ENCODE measurements around the gene SEMA6D. TPM values are rescaled to one million over a fixed set of nuclear protein-coding genes. Genes with fewer than 3 reads are reported as not detected.

The SEMA6D gene
- total RNA-seq, 1 donor from 2014 or later = 12.4 TPM

GRCh38 chr15:47780971-47781370 lies 63.7 kb downstream of the SEMA6D start:
- Histone ChIP-seq H3K4me1 (no peaks in the 10 kb centered on the region), H3K36me3 (no peaks in the 10 kb centered on the region), H3K27ac (replicated peaks) (no peak overlapping the region), H3K9me3 (replicated peaks) (no peaks in the 10 kb centered on the region), H3K27me3 (ENCODE audit: low read depth) (no peaks in the 10 kb centered on the region), H3K4me3 (no peak overlapping the region)
- intact Hi-C loops (cut with micrococcal nuclease) = no loop called here
- TF ChIP-seq CTCF (IDR thresholded peaks at IDR 0.05; ENCODE audit: borderline replicate concordance) = no peak
- no peak for DNase-seq

DNA sequence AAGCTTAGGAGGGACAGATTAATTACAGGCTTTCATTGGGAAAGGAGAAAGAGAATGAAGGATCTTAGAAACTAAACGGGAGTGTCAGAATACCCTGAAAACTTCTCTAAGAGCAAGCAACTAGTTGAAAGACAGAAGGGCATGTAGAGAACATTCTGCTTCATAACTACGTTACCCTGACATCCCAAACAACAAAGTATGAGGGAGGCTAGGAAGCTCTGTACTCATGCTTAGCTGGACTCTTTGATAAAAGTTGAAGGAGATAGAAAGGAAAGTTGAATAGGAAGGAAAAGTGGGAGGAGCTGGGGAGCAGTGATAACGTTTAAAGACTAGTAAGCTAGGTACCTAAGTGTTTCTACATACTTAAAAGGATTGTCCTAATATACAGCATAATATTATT lies 64.2 kb downstream of the SEMA6D start:
- no peak for TF ChIP-seq CTCF (IDR thresholded peaks at IDR 0.05; ENCODE audit: borderline replicate concordance)
- Histone ChIP-seq H3K4me1 (no peaks in the 10 kb centered on the region), H3K27me3 (ENCODE audit: low read depth) (no peaks in the 10 kb centered on the region), H3K36me3 (no peaks in the 10 kb centered on the region), H3K27ac (replicated peaks) (no peak overlapping the region), H3K4me3 (no peak overlapping the region), H3K9me3 (replicated peaks) (no peaks in the 10 kb centered on the region)
- intact Hi-C loops (cut with micrococcal nuclease) = no loop called here
- no peak for DNase-seq

DNA sequence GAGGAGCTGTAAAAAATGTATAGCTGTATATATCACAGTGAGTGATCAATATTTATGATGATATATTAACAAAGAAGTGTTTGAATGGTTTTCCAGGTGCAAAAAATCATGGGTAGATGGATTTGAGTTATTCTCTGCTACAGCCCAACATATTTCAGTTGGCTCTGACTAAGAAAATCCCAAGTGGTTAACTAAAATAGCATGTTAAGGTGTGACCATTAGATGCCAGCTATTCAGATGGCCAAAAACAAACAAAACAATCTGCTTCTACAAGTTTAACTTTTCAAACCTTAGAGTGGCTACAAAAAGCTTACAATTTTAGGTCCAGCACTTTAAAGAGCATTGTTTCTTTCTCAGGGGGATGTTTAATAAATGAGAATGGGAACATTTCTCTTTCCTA lies 67.5 kb downstream of the SEMA6D start:
- no peak overlapping the region for H3K27ac ChIP-seq (replicated peaks)
- intact Hi-C loops (cut with micrococcal nuclease) = no loop called here
- no peaks in the 10 kb centered on the region for H3K27me3 ChIP-seq (ENCODE audit: low read depth)
- H3K9me3 ChIP-seq (replicated peaks) = no peaks in the 10 kb centered on the region
- DNase-seq = no peak
- H3K4me1 ChIP-seq = no peaks in the 10 kb centered on the region
- no peak overlapping the region for H3K4me3 ChIP-seq
- H3K36me3 ChIP-seq = no peaks in the 10 kb centered on the region
- no peak for TF ChIP-seq CTCF (IDR thresholded peaks at IDR 0.05; ENCODE audit: borderline replicate concordance)

GRCh38 chr15:47786371-47786770 lies 69.1 kb downstream of the SEMA6D start:
- Histone ChIP-seq H3K9me3 (replicated peaks) (no peaks in the 10 kb centered on the region), H3K4me3 (no peak overlapping the region), H3K27ac (replicated peaks) (no peak overlapping the region), H3K27me3 (ENCODE audit: low read depth) (no peaks in the 10 kb centered on the region), H3K4me1 (no peaks in the 10 kb centered on the region), H3K36me3 (no peaks in the 10 kb centered on the region)
- no peak for TF ChIP-seq CTCF (IDR thresholded peaks at IDR 0.05; ENCODE audit: borderline replicate concordance)
- intact Hi-C loops (cut with micrococcal nuclease) = no loop called here
- DNase-seq = no peak

GRCh38 chr15:47787875-47788274 lies 70.6 kb downstream of the SEMA6D start:
- Histone ChIP-seq H3K27me3 (ENCODE audit: low read depth) (no peaks in the 10 kb centered on the region), H3K9me3 (replicated peaks) (no peaks in the 10 kb centered on the region), H3K36me3 (no peaks in the 10 kb centered on the region), H3K4me3 (no peak overlapping the region), H3K4me1 (no peaks in the 10 kb centered on the region), H3K27ac (replicated peaks) (no peak overlapping the region)
- no peak for DNase-seq
- TF ChIP-seq CTCF (IDR thresholded peaks at IDR 0.05; ENCODE audit: borderline replicate concordance) = no peak
- intact Hi-C loops (cut with micrococcal nuclease) = no loop called here

GRCh38 chr15:47788685-47789084 lies 71.4 kb downstream of the SEMA6D start:
- no peaks in the 10 kb centered on the region for H3K27me3 ChIP-seq (ENCODE audit: low read depth)
- intact Hi-C loops (cut with micrococcal nuclease) = no loop called here
- H3K27ac ChIP-seq (replicated peaks) = no peak overlapping the region
- no peaks in the 10 kb centered on the region for H3K36me3 ChIP-seq
- no peaks in the 10 kb centered on the region for H3K9me3 ChIP-seq (replicated peaks)
- H3K4me1 ChIP-seq = peaks cover under 1% of the 10 kb centered on the region
- DNase-seq = no peak
- TF ChIP-seq CTCF (IDR thresholded peaks at IDR 0.05; ENCODE audit: borderline replicate concordance) = no peak
- no peak overlapping the region for H3K4me3 ChIP-seq
